SK-N-SH treated with all-trans-retinoic acid at 6 μM for 48 hours (cell line): ENCODE results near the gene POLR3H.
A peak's percentile ranks its signal among the peaks of the same experiment; 100 is the strongest.

Experiments used
- ATAC-seq: fragments of 200-7000 bp; cut with Tn5 transposase; 3 replicates; pipeline ENCODE4 v1.9.1; 2020; ENCODE audit warnings: mild to moderate bottlenecking, moderate library complexity
- ARNTL ChIP-seq: fragments of 450-650 bp; formaldehyde crosslinking; IDR thresholded peaks from 2 replicates; pipeline ENCODE4 v1.5.0; 2020; ENCODE audit warnings: low read depth, mild to moderate bottlenecking, moderate library complexity, borderline replicate concordance
- BACH2 ChIP-seq: fragments of 250-450 bp; sonication (Bioruptor Pico); IDR thresholded peaks from 2 replicates; pipeline ENCODE4 v1.9.0; 2021; ENCODE audit warnings: mild to moderate bottlenecking, borderline replicate concordance
- CSDC2 ChIP-seq: fragments of 250-450 bp; sonication (Bioruptor Pico); IDR thresholded peaks from 2 replicates; pipeline ENCODE4 v1.5.0; 2020; ENCODE audit warnings: mild to moderate bottlenecking, moderate library complexity
- ESRRG ChIP-seq: fragments of 250-450 bp; sonication (Bioruptor Pico); IDR thresholded peaks from 2 replicates; pipeline ENCODE4 v1.6.1; 2021; ENCODE audit warnings: mild to moderate bottlenecking
- GLIS3 ChIP-seq: fragments of 250-450 bp; sonication (Bioruptor Pico); IDR thresholded peaks from 2 replicates; pipeline ENCODE4 v1.5.0; 2020; ENCODE audit warnings: mild to moderate bottlenecking, moderate library complexity
- ISL1 ChIP-seq: fragments of 250-450 bp; sonication (Bioruptor Pico); IDR thresholded peaks from 2 replicates; pipeline ENCODE4 v2.1.2; 2022; ENCODE audit warnings: mild to moderate bottlenecking, moderate library complexity
- OSR1 ChIP-seq: fragments of 250-450 bp; sonication (Bioruptor Pico); IDR thresholded peaks from 2 replicates; pipeline ENCODE4 v1.8.0; 2022; ENCODE audit warnings: moderate library complexity, mild to moderate bottlenecking, inconsistent platforms
- PPARA ChIP-seq: fragments of 250-450 bp; sonication (Bioruptor Pico); IDR thresholded peaks from 2 replicates; pipeline ENCODE4 v1.5.0; 2020; ENCODE audit warnings: mild to moderate bottlenecking, borderline replicate concordance
- RARB ChIP-seq: fragments of 250-450 bp; sonication (Bioruptor Pico); IDR thresholded peaks from 2 replicates; pipeline ENCODE4 v1.8.0; 2021; ENCODE audit warnings: mild to moderate bottlenecking, moderate library complexity
- SNAI2 ChIP-seq: fragments of 250-450 bp; sonication (Bioruptor Pico); IDR thresholded peaks from 2 replicates; pipeline ENCODE4 v1.5.0; 2020; ENCODE audit warnings: mild to moderate bottlenecking, moderate library complexity
- TCF4 ChIP-seq: fragments of 250-450 bp; sonication (Bioruptor Pico); IDR thresholded peaks from 2 replicates; pipeline ENCODE4 v1.8.0; 2021; ENCODE audit warnings: mild to moderate bottlenecking, moderate library complexity, borderline replicate concordance
- TOX ChIP-seq: fragments of 250-450 bp; sonication (Bioruptor Pico); IDR thresholded peaks from 2 replicates; pipeline ENCODE4 v1.8.0; 2021; ENCODE audit warnings: mild to moderate bottlenecking, moderate library complexity, borderline replicate concordance
- ZC3H10 ChIP-seq: fragments of 250-450 bp; sonication (Bioruptor Pico); IDR thresholded peaks from 2 replicates; pipeline ENCODE4 v1.5.1; 2021; ENCODE audit warnings: mild to moderate bottlenecking, moderate library complexity
- ZFP3 ChIP-seq: fragments of 250-450 bp; sonication (Bioruptor Pico); IDR thresholded peaks from 2 replicates; pipeline ENCODE4 v1.5.0; 2020; ENCODE audit warnings: mild to moderate bottlenecking, moderate library complexity
- ZNF70 ChIP-seq: fragments of 450-650 bp; formaldehyde crosslinking; IDR thresholded peaks from 2 replicates; pipeline ENCODE4 v1.5.0; 2020; ENCODE audit warnings: mild to moderate bottlenecking, moderate library complexity
- ZNF8 ChIP-seq: fragments of 450-650 bp; formaldehyde crosslinking; IDR thresholded peaks from 2 replicates; pipeline ENCODE4 v1.5.0; 2020; ENCODE audit warnings: mild to moderate bottlenecking, moderate library complexity
- TF ChIP-seq, protein P1 (sequence below): fragments of 250-450 bp; sonication (Bioruptor Pico); IDR thresholded peaks from 2 replicates; pipeline ENCODE4 v1.8.0; 2020; ENCODE audit warnings: mild to moderate bottlenecking, moderate library complexity, borderline replicate concordance
- TF ChIP-seq, protein P2 (sequence below): fragments of 250-450 bp; sonication (Bioruptor Pico); IDR thresholded peaks from 2 replicates; pipeline ENCODE4 v1.5.0; 2020; ENCODE audit warnings: mild to moderate bottlenecking, moderate library complexity
- TF ChIP-seq, protein P3 (sequence below): fragments of 250-450 bp; sonication (Bioruptor Pico); IDR thresholded peaks from 2 replicates; pipeline ENCODE4 v1.5.1; 2020; ENCODE audit warnings: low read depth, mild to moderate bottlenecking, moderate library complexity
- TF ChIP-seq, protein P4 (sequence below): fragments of 250-450 bp; sonication (Bioruptor Pico); IDR thresholded peaks from 2 replicates; pipeline ENCODE4 v1.5.1; 2021; ENCODE audit warnings: mild to moderate bottlenecking, moderate library complexity
- TF ChIP-seq, protein P5 (sequence below): fragments of 250-450 bp; sonication (Bioruptor Pico); IDR thresholded peaks from 2 replicates; pipeline ENCODE4 v1.8.0; 2021; ENCODE audit warnings: low read depth, mild to moderate bottlenecking, moderate library complexity, borderline replicate concordance

POLR3H gene

DNA sequence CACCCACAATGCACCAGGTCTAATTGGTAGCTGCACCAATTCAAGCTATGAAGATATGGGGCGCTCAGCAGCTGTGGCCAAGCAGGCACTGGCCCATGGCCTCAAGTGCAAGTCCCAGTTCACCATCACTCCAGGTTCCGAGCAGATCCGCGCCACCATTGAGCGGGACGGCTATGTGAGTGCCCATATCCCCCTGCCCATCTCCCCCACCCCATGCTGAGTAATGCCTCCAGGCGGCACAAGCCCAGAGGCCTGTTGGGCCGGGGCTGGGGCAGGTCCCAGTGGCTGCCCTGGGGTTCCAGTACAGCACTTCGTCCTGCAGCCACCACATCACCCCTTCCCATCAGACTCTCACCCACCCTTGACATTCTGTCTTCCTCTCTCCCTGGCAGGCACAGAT is 21.5 kb downstream of the POLR3H start:
- TF ChIP-seq, protein P1, sequence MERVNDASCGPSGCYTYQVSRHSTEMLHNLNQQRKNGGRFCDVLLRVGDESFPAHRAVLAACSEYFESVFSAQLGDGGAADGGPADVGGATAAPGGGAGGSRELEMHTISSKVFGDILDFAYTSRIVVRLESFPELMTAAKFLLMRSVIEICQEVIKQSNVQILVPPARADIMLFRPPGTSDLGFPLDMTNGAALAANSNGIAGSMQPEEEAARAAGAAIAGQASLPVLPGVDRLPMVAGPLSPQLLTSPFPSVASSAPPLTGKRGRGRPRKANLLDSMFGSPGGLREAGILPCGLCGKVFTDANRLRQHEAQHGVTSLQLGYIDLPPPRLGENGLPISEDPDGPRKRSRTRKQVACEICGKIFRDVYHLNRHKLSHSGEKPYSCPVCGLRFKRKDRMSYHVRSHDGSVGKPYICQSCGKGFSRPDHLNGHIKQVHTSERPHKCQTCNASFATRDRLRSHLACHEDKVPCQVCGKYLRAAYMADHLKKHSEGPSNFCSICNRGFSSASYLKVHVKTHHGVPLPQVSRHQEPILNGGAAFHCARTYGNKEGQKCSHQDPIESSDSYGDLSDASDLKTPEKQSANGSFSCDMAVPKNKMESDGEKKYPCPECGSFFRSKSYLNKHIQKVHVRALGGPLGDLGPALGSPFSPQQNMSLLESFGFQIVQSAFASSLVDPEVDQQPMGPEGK = no peak
- TF ChIP-seq ZNF8 (CRISPR knock-in tag) = no peak
- no peak for TF ChIP-seq OSR1 (CRISPR knock-in tag)
- ATAC-seq = no peak

DNA sequence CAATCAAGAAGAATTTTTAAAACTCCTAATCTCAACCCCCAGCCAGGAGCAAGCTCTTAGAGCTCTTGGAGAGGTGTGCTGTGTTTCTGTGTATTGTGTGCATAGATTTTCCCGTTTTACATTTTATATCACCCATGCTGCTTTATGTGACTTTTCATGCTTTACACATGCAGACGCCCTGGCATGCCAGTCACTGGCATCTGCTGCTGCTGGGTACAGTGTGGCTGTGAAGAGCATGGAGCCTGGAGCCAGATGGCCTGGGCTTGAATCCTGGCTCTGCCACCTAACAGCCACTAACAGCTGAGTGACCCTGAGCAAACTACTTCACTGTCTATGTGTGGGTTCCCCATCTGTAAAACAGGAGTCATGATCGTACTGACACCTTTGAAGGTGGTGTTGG is 23.1 kb downstream of the POLR3H start:
- TF ChIP-seq ZFP3 = no peak
- TF ChIP-seq TCF4 (CRISPR knock-in tag) = no peak
- TF ChIP-seq, protein P2, sequence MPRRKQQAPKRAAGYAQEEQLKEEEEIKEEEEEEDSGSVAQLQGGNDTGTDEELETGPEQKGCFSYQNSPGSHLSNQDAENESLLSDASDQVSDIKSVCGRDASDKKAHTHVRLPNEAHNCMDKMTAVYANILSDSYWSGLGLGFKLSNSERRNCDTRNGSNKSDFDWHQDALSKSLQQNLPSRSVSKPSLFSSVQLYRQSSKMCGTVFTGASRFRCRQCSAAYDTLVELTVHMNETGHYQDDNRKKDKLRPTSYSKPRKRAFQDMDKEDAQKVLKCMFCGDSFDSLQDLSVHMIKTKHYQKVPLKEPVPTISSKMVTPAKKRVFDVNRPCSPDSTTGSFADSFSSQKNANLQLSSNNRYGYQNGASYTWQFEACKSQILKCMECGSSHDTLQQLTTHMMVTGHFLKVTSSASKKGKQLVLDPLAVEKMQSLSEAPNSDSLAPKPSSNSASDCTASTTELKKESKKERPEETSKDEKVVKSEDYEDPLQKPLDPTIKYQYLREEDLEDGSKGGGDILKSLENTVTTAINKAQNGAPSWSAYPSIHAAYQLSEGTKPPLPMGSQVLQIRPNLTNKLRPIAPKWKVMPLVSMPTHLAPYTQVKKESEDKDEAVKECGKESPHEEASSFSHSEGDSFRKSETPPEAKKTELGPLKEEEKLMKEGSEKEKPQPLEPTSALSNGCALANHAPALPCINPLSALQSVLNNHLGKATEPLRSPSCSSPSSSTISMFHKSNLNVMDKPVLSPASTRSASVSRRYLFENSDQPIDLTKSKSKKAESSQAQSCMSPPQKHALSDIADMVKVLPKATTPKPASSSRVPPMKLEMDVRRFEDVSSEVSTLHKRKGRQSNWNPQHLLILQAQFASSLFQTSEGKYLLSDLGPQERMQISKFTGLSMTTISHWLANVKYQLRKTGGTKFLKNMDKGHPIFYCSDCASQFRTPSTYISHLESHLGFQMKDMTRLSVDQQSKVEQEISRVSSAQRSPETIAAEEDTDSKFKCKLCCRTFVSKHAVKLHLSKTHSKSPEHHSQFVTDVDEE (CRISPR knock-in tag) = no peak
- ATAC-seq = no peak

DNA sequence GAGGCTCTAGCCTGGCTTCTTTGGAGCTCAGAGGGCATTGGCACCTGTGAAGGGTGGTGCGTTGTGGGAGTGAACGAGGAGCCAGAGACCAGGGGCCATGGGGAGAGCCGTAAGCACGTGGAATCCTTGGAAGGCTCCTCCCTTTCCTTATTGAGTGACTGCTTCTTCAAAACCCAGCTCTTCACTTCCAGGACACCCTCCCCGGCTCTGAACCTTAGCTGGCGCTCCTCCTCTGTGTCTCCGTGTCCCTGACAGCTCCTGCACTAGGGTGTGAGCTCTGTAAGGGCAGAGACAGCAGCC is 26.3 kb downstream of the POLR3H start:
- no peak for ATAC-seq
- no peak for TF ChIP-seq GLIS3 (CRISPR knock-in tag)
- TF ChIP-seq ZC3H10 (CRISPR knock-in tag) = no peak
- no peak for TF ChIP-seq RARB
- TF ChIP-seq TCF4 (CRISPR knock-in tag) = no peak
- TF ChIP-seq, protein P3, sequence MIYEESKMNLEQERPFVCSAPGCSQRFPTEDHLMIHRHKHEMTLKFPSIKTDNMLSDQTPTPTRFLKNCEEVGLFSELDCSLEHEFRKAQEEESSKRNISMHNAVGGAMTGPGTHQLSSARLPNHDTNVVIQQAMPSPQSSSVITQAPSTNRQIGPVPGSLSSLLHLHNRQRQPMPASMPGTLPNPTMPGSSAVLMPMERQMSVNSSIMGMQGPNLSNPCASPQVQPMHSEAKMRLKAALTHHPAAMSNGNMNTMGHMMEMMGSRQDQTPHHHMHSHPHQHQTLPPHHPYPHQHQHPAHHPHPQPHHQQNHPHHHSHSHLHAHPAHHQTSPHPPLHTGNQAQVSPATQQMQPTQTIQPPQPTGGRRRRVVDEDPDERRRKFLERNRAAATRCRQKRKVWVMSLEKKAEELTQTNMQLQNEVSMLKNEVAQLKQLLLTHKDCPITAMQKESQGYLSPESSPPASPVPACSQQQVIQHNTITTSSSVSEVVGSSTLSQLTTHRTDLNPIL (CRISPR knock-in tag) = no peak
- no peak for TF ChIP-seq ARNTL (CRISPR knock-in tag)
- TF ChIP-seq TOX (CRISPR knock-in tag) = no peak
- TF ChIP-seq BACH2 (CRISPR knock-in tag) = no peak
- TF ChIP-seq, protein P4, sequence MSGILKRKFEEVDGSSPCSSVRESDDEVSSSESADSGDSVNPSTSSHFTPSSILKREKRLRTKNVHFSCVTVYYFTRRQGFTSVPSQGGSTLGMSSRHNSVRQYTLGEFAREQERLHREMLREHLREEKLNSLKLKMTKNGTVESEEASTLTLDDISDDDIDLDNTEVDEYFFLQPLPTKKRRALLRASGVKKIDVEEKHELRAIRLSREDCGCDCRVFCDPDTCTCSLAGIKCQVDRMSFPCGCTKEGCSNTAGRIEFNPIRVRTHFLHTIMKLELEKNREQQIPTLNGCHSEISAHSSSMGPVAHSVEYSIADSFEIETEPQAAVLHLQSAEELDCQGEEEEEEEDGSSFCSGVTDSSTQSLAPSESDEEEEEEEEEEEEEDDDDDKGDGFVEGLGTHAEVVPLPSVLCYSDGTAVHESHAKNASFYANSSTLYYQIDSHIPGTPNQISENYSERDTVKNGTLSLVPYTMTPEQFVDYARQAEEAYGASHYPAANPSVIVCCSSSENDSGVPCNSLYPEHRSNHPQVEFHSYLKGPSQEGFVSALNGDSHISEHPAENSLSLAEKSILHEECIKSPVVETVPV = no peak
- TF ChIP-seq ESRRG (CRISPR knock-in tag) = no peak
- no peak for TF ChIP-seq ISL1 (CRISPR knock-in tag)

DNA sequence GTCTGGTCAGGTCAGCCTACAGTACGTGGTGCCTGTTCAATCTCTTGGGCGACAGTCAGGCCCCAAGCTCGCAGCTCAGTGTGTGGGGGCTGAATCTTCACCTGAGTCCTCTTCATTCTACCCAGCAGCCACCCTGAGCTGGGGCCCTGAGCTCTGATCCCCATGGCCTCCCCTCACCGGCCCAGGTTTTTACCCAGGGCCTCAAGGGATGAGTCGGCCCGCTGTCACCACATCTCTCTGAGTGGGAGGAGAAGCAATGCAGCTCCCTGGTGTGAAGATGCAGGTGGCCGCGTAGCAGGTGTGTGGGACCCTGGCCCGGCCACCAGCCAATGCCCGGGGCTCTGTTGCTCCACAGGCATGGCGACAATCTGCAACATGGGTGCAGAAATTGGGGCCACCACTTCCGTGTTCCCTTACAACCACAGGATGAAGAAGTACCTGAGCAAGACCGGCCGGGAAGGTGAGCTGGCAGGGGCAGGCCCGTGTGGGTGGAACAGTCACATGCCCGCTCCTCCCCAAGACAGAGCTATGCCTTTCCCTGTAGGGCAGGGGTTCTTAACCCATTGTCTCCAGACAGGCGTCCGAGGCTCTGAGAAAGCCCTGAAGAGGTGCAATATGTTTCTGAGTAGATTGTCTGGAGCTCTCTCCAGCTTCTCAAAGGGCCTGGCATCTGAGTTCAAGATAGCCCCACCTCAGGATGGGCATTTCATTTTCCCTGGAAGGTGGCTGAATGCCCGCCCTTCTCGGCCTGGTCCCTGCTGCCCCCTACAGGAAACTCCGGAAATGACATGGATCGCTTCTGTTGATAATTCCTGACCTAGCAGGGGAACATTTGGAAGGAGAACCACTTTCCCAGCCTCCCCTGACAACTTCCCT is 26.9 kb downstream of the POLR3H start:
- ATAC-seq = peak; percentile 35; the same call in 2 of the 3 replicates
- TF ChIP-seq ISL1 (CRISPR knock-in tag) (no peak), PPARA (CRISPR knock-in tag) (no peak), ARNTL (CRISPR knock-in tag) (no peak), SNAI2 (CRISPR knock-in tag) (no peak), ZNF8 (CRISPR knock-in tag) (no peak), RARB (no peak), CSDC2 (no peak), BACH2 (CRISPR knock-in tag) (no peak), OSR1 (CRISPR knock-in tag) (no peak), TCF4 (CRISPR knock-in tag) (no peak), ZFP3 (no peak), ZC3H10 (CRISPR knock-in tag) (no peak), ZNF70 (CRISPR knock-in tag) (no peak)
- TF ChIP-seq, protein P5, sequence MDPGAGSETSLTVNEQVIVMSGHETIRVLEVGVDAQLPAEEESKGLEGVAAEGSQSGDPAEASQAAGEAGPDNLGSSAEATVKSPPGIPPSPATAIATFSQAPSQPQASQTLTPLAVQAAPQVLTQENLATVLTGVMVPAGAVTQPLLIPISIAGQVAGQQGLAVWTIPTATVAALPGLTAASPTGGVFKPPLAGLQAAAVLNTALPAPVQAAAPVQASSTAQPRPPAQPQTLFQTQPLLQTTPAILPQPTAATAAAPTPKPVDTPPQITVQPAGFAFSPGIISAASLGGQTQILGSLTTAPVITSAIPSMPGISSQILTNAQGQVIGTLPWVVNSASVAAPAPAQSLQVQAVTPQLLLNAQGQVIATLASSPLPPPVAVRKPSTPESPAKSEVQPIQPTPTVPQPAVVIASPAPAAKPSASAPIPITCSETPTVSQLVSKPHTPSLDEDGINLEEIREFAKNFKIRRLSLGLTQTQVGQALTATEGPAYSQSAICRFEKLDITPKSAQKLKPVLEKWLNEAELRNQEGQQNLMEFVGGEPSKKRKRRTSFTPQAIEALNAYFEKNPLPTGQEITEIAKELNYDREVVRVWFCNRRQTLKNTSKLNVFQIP (CRISPR knock-in tag) = no peak
- TF ChIP-seq, protein P1 = no peak
- TF ChIP-seq, protein P2 (CRISPR knock-in tag) = no peak
